GM20000 (cell line): ENCODE data around the gene LYPLAL1.
"Not testable (repeated sequence)": the region's sequence is repeated elsewhere in the genome, so short reads cannot be mapped to it uniquely, and the experiment has no call there.

Source experiments
- DNase-seq: peaks from one replicate; pipeline ENCODE4 v3.0.0; 2012; ENCODE audit warnings: low spot score
- CTCF ChIP-seq: IDR thresholded peaks from 2 replicates; pipeline ENCODE4 v1.5.1; 2012; ENCODE audit warnings: mild to moderate bottlenecking, control low read depth; ENCODE audit errors: extremely low read depth, missing control alignments

Gene LYPLAL1

GRCh38 chr1:219189021-219189824 is 15.5 kb downstream of the LYPLAL1 start:
- TF ChIP-seq CTCF, result no peak
- DNase-seq, result peak; percentile 38

- no peak for TF ChIP-seq CTCF
- no peak for DNase-seq
These were observed 16.3 kb downstream of the LYPLAL1 start for GRCh38 chr1:219189952-219190351.

- no peak for TF ChIP-seq CTCF
- no peak for DNase-seq
These were observed 16.9 kb downstream of the LYPLAL1 start for GRCh38 chr1:219190605-219191004.

- not testable (repeated sequence) for DNase-seq
These were observed 22.2 kb downstream of the LYPLAL1 start for GRCh38 chr1:219195833-219196232.

DNA sequence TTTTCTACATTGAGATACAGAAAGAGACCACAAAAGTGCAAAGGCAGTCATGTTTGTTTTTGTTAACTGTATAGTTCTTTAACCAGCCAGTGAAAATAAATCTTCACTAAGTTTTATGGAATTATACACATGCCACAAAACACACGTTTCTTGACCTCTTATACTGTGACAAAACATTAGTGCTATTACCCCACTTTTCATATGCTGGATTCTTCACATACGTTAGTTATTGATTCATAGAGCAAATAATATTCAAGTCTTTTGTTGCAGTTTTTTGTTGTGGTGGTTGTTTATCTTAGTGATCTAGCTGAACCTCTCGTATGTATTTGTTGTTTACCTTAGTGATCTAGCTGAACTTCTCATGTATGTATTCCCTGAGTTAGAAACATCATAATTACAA is 28.0 kb downstream of the LYPLAL1 start:
- TF ChIP-seq CTCF, result no peak
- no peak for DNase-seq

GRCh38 chr1:219202567-219202966 is 28.9 kb downstream of the LYPLAL1 start:
- no peak for TF ChIP-seq CTCF
- DNase-seq, result no peak

DNA sequence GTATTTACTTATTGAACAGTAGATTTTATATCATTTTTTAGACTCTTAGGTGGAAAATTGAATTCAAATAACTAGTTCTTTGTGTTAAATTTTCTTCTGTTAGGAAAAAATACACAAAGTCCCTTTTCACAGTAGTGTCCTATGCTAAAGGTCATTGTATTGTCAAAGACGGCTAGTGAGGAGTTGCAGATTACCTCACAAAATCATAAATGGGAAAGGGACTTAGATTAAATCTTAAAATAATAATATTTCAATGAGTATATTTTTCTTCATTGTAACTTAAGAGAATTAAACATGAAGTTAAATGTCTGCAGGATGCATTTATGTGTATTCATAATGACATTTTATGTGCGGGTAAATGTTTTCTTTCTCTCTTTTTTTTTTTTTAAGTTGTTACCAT is 32.7 kb downstream of the LYPLAL1 start:
- no peak for TF ChIP-seq CTCF
- DNase-seq, result no peak

DNA sequence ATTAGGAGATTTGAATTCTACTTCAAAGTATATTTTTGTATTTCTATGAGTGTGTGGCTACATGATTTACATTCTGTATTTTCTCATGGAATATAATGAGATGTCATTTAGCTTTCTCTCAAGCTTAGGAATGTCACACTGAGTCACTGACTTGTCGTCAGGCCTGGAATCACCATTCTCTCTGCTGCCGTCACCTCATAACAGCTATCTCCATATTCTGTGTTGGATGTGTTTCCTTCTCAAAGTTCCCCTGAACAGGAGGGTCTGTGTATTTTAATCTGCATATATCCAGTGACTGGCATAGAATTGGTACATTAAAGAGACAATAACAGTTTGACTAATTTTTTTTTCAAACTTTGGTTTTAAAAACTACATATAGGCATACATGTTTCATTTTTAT is 35.9 kb downstream of the LYPLAL1 start:
- no peak for TF ChIP-seq CTCF
- DNase-seq, result no peak
